Subcutaneous adipose tissue (tissue), 4 donors: ENCODE measurements around the gene GAA. TPM values are rescaled to one million over a fixed set of nuclear protein-coding genes. Genes with fewer than 3 reads are reported as not detected.

Experiments
- total RNA-seq, 4 donors: library from RNA; depleted of rRNA; stranded (reverse); fragments of >200 nt; gene quantifications; one replicate each; pipeline ENCODE4 v1.1.0, GENCODE V29; 2016
- TF ChIP-seq, protein P1 (sequence below): fragments of 450-650 bp; IDR thresholded peaks from one replicate; pipeline ENCODE4 v1.5.1; 2016; ENCODE audit warnings: low read depth, mild to moderate bottlenecking, control low read depth, antibody characterized with exemption, moderate library complexity

GAA gene
- total RNA-seq: 100 to 1,000 TPM in 1 of 4 donors, 10 to 100 TPM in 3; 43.4 to 123 (median 60.2) TPM

DNA sequence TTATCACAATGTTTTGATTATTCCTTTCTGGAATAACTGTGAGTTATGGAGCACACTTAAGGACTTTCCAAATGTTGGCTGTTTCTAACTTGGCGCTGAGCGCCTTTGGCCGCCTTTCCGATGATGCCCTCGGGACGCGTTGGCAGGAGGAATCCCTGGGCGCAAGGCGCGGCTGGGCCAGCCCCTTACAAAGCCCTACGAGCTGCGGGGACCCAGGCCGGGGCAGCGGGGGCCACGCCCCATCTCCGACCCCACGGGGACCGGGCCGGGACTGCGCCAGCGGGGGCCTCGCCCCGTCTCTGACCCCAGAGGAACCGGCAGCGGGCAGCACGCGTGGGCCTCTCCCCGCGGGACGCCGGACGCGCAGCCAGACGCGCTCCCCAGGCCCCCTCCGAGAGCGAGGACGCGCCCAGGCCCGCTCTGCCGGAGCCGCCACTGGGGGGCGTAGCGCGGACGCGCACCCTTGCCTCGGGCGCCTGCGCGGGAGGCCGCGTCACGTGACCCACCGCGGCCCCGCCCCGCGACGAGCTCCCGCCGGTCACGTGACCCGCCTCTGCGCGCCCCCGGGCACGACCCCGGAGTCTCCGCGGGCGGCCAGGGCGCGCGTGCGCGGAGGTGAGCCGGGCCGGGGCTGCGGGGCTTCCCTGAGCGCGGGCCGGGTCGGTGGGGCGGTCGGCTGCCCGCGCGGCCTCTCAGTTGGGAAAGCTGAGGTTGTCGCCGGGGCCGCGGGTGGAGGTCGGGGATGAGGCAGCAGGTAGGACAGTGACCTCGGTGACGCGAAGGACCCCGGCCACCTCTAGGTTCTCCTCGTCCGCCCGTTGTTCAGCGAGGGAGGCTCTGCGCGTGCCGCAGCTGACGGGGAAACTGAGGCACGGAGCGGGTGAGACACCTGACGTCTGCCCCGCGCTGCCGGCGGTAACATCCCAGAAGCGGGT lies at the start of gene GAA:
TSS of gene GAA (plus strand) at position 571 of the 935 bp plus-strand sequence. CDS start 3,006 bp downstream, outside the sequence.
- TF ChIP-seq, protein P1, sequence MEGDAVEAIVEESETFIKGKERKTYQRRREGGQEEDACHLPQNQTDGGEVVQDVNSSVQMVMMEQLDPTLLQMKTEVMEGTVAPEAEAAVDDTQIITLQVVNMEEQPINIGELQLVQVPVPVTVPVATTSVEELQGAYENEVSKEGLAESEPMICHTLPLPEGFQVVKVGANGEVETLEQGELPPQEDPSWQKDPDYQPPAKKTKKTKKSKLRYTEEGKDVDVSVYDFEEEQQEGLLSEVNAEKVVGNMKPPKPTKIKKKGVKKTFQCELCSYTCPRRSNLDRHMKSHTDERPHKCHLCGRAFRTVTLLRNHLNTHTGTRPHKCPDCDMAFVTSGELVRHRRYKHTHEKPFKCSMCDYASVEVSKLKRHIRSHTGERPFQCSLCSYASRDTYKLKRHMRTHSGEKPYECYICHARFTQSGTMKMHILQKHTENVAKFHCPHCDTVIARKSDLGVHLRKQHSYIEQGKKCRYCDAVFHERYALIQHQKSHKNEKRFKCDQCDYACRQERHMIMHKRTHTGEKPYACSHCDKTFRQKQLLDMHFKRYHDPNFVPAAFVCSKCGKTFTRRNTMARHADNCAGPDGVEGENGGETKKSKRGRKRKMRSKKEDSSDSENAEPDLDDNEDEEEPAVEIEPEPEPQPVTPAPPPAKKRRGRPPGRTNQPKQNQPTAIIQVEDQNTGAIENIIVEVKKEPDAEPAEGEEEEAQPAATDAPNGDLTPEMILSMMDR: no peak

DNA sequence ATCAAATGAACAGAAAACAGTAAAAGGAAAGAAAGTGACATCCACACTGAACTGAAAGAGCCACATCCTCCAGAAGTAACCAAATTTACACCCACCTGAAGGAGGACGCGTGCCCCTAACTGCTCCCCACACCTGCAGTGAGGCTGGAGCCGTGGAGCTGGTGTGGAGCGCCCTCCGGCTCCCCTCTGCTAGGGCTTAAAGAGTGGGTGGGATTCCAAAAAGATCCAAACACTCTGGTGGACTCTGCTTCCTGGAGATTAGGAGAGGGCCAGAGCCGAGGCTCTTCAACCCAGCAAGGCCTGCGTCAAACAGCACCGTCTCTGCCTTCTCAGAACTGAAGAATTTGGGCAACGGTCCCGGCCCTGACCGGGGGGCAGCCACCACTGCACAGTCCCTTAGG lies 49.7 kb upstream of the GAA start:
- TF ChIP-seq, protein P1: no peak

DNA sequence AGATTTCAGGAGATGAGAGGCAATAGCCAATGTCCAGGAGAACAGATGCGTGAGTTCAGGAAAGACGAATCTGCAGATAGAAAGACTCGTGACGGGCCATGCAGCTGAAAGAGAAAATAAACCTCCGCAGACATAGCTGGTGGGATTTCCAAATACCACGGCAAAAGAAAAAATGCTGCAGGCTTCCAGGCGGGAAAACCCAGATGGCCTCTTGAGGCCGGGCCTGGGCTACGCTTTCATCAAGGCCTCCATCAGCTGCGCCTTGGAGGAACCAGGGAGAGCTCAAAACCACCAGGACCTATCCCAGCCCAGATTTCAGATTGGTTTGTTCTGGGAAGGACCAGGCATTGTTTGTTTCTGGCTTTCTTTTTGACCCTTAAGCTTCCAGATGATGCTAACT lies 48.3 kb upstream of the GAA start:
- TF ChIP-seq, protein P1: no peak

- TF ChIP-seq, protein P1: no peak
Observed at GRCh38 chr17:80055597-80055996, 45.8 kb upstream of the GAA start.

DNA sequence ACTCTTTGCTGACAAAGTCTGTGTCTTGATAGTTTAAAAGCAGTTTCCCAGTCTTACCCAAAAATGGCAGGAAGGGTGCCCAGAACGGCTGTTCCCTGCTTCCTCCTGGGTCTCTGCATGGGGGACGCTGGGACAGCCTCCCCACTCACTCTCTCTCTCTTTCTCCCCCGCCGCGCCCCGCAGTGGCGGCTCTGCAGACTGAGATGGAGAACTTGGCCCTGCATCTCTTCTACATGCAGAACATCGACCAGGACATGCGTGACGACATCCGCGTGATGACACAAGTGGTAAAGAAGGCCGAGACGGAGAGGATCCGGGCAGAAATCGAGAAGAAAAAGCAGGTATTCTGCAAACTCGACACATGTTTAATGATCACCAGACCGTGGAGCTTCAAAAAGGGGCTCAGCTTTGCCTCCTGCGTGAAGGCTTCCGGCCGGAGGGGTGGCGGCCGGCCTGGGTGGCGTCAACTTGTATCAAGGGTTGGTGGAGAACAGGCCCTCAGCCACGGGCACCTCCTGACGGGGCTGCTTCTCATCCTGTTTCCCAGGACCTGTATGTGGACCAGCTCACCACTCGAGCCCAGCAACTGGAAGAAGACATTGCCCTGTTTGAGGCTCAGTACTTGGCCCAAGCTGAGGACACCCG lies 42.9 kb upstream of the GAA start:
- TF ChIP-seq, protein P1: no peak

GRCh38 chr17:80060644-80061043 lies 40.7 kb upstream of the GAA start:
- TF ChIP-seq, protein P1: no peak

GRCh38 chr17:80061421-80061820 lies 40.0 kb upstream of the GAA start:
- TF ChIP-seq, protein P1: no peak
